NCI-H524 treated with DMSO at 0.1 percent for 48 hours (cell line): Measurements from ENCODE around the gene ESRRG.
A peak's percentile ranks its signal among the peaks of the same experiment; 100 is the strongest.
"Not testable (repeated sequence)": the region's sequence is repeated elsewhere in the genome, so short reads cannot be mapped to it uniquely, and the experiment has no call there.

Source experiments
- DNase-seq: peaks from one replicate; lab custom pipeline; 2025; lab: John Stamatoyannopoulos, UW

The ESRRG gene

GRCh38 chr1:216563087-216563486 is 160.1 kb downstream of the ESRRG start:
- no peak for DNase-seq

- DNase-seq: no peak
Observed at GRCh38 chr1:216562383-216562782, 160.8 kb downstream of the ESRRG start.

- DNase-seq: no peak
Observed at GRCh38 chr1:216560527-216560926, 162.7 kb downstream of the ESRRG start.

GRCh38 chr1:216559359-216559758 is 163.9 kb downstream of the ESRRG start:
- no peak for DNase-seq

GRCh38 chr1:216555653-216556052 is 167.6 kb downstream of the ESRRG start:
- no peak for DNase-seq

- no peak for DNase-seq
Observed at GRCh38 chr1:216554934-216555333, 168.3 kb downstream of the ESRRG start.

- no peak for DNase-seq
Observed at GRCh38 chr1:216553766-216554165, 169.5 kb downstream of the ESRRG start.

- DNase-seq: no peak
Observed at GRCh38 chr1:216553040-216553439, 170.2 kb downstream of the ESRRG start.

- DNase-seq: no peak
Observed at GRCh38 chr1:216549796-216550195, 173.4 kb downstream of the ESRRG start.

- no peak for DNase-seq
Observed at GRCh38 chr1:216542741-216543140, 180.5 kb downstream of the ESRRG start.

- DNase-seq: no peak
Observed at GRCh38 chr1:216542263-216542662, 181.0 kb downstream of the ESRRG start.

GRCh38 chr1:216535751-216536150 is 187.5 kb downstream of the ESRRG start:
- no peak for DNase-seq

GRCh38 chr1:216535059-216535458 is 188.2 kb downstream of the ESRRG start:
- DNase-seq: no peak

GRCh38 chr1:216533776-216534175 is 189.5 kb downstream of the ESRRG start:
- no peak for DNase-seq

- peak; percentile 93 for DNase-seq
Observed at GRCh38 chr1:216532251-216532798, 190.9 kb downstream of the ESRRG start.

- DNase-seq: no peak
Observed at GRCh38 chr1:216531263-216532239, 191.7 kb downstream of the ESRRG start.

GRCh38 chr1:216529851-216530250 is 193.4 kb downstream of the ESRRG start:
- not testable (repeated sequence) for DNase-seq

GRCh38 chr1:216528816-216529215 is 194.4 kb downstream of the ESRRG start:
- DNase-seq: no peak

GRCh38 chr1:216523449-216524190 is 199.6 kb downstream of the ESRRG start:
- DNase-seq: no peak

- DNase-seq: no peak
Observed at GRCh38 chr1:216523043-216523442, 200.2 kb downstream of the ESRRG start.

GRCh38 chr1:216521477-216521876 is 201.8 kb downstream of the ESRRG start:
- no peak for DNase-seq

- no peak for DNase-seq
Observed at GRCh38 chr1:216518844-216519627, 204.2 kb downstream of the ESRRG start.
